ENCODE results near the gene SCARB2.

DNA sequence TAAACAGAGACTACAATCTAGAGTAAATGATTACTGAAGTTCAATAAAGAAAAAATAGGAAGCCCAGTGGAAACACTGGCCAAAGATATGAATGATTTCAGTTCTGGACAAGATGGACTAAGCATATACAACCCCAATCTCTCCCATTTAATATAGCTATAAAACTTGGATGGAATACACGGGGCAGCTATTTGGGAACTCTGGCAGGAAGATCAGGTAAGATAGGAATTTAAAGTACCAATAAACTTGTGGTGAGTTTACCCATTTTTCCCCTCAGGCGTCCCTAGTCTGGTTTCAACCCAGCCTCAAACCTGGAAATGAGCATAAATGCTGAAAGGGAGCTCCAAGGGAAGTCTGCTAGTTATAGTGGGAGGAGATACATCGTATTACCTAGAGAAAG is 85.9 kb downstream of the SCARB2 start:
- TF ChIP-seq POLR2A (IDR thresholded peaks at IDR 0.05): no peak
- TF ChIP-seq, protein P1, sequence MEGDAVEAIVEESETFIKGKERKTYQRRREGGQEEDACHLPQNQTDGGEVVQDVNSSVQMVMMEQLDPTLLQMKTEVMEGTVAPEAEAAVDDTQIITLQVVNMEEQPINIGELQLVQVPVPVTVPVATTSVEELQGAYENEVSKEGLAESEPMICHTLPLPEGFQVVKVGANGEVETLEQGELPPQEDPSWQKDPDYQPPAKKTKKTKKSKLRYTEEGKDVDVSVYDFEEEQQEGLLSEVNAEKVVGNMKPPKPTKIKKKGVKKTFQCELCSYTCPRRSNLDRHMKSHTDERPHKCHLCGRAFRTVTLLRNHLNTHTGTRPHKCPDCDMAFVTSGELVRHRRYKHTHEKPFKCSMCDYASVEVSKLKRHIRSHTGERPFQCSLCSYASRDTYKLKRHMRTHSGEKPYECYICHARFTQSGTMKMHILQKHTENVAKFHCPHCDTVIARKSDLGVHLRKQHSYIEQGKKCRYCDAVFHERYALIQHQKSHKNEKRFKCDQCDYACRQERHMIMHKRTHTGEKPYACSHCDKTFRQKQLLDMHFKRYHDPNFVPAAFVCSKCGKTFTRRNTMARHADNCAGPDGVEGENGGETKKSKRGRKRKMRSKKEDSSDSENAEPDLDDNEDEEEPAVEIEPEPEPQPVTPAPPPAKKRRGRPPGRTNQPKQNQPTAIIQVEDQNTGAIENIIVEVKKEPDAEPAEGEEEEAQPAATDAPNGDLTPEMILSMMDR (IDR thresholded peaks at IDR 0.05): no peak

Measured in suprapubic skin (tissue), 3 donors.